ENCODE data around the gene SP110. TPM values are rescaled to one million over a fixed set of nuclear protein-coding genes. Genes with fewer than 3 reads are reported as not detected.

SP110 gene
- total and polyA plus RNA-seq, 3 donors from 2014 or later: 7.5 to 17.7 (median 15.3) TPM

DNA sequence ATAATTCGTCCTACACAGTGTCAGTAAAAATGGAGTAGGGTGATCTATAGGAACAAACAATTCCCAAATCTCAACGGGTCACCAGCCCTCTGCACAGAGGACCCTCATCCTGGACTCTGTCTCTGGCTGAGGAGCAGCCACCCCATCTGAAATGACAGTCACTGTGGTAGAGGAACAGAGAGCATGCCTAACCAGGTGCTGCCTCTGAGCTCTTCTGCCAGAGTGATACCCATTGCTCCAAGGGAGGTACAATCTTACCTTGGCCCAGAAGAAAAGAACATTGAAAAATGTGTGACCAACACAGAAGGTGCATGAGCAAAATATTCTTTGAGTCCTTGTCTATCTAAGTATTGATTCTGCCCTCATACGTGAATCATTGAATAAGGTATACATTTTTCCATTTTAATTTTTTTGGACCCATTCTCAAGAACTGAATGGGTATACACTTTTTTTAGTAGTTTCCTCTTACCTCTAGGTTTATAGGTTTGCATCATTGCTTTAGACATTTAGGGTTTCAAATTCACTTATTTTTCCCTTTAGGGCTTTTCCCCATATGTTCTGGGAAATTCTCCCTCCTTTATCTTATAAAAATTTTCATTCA, 14.4 kb upstream of the SP110 start:
- Histone ChIP-seq H3K27me3 (no peaks in the 10 kb centered on the region), H3K9me3 (no peaks in the 10 kb centered on the region), H3K4me1 (no peaks in the 10 kb centered on the region), H3K36me3 (ENCODE audit: low read depth, missing control alignments) (no peaks in the 10 kb centered on the region), H3K4me3 (no peak overlapping the region), H3K27ac (no peak overlapping the region)
- TF ChIP-seq, protein P1, sequence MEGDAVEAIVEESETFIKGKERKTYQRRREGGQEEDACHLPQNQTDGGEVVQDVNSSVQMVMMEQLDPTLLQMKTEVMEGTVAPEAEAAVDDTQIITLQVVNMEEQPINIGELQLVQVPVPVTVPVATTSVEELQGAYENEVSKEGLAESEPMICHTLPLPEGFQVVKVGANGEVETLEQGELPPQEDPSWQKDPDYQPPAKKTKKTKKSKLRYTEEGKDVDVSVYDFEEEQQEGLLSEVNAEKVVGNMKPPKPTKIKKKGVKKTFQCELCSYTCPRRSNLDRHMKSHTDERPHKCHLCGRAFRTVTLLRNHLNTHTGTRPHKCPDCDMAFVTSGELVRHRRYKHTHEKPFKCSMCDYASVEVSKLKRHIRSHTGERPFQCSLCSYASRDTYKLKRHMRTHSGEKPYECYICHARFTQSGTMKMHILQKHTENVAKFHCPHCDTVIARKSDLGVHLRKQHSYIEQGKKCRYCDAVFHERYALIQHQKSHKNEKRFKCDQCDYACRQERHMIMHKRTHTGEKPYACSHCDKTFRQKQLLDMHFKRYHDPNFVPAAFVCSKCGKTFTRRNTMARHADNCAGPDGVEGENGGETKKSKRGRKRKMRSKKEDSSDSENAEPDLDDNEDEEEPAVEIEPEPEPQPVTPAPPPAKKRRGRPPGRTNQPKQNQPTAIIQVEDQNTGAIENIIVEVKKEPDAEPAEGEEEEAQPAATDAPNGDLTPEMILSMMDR (IDR thresholded peaks at IDR 0.05): no peak
- no peak for TF ChIP-seq POLR2A (IDR thresholded peaks at IDR 0.05)
- WGBS, 2 donors: 69 to 92% methylated on average over 3 of the region's 3 CpGs
- intact Hi-C loops (cut with DNase I; ENCODE audit: low total_unique reads): no loop called here
- DNase-seq: no peak

DNA sequence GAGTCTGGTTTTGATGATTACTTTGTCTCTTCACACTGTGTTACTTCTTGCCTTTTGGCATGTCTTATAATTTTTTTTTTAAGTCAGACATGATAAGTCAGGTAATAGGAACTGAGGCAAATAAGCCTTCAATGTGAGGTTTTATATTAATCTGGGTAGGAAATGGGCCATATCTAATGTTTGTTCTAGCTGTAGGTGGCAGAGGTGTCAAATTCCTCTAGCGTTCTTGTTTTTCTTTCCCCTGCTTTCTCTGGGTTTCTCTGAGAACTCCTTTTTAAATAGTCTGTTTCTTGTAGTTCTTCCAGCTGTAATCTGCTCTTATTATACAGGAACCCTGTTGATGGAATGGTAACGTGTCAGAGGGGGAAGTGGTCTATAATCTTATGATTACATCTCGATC, 11.5 kb upstream of the SP110 start:
- H3K9me3 ChIP-seq: no peaks in the 10 kb centered on the region
- no peaks in the 10 kb centered on the region for H3K4me1 ChIP-seq
- no peak for DNase-seq
- intact Hi-C loops (cut with DNase I; ENCODE audit: low total_unique reads): no loop called here
- no peak overlapping the region for H3K27ac ChIP-seq
- no peaks in the 10 kb centered on the region for H3K27me3 ChIP-seq
- TF ChIP-seq POLR2A (IDR thresholded peaks at IDR 0.05): no peak
- TF ChIP-seq, protein P1 (IDR thresholded peaks at IDR 0.05): no peak
- H3K36me3 ChIP-seq (ENCODE audit: low read depth, missing control alignments): no peaks in the 10 kb centered on the region
- no peak overlapping the region for H3K4me3 ChIP-seq
- 74 to 83% methylated on average over 3 of the region's 3 CpGs for WGBS, 2 donors

DNA sequence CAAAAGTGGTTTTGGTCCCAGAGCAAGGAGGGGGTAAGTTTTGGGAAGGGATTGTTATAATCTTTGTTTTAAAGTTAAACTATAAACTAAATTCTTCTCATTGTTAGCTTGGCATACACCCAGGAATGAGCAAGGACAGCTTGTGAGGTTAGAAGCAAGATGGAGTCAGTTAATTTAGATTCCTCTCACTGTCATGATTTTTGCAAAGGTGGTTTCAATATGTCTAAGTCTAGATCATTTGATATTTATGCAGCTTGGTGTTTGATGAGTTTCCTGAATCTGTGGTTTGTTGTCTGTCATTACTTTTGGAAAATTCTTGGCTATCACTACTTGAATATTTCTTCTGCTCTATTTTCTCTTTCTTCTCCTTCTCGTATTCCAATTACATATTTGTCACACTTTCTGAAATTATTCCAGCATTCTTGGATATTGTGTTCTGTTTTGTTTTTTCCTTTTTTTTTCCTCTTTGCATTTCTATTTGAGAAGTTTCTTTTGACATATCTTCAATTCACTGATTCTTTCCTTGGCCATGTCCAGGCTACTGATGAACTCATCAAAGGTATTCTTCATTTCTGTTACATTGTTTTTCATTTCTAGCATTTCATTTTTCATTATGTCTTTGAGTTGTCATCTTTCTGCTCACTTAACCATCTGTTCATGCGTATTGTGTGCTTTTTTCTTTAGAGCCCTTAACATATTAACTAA, 10.9 kb upstream of the SP110 start:
- TF ChIP-seq, protein P1 (IDR thresholded peaks at IDR 0.05): no peak
- TF ChIP-seq POLR2A (IDR thresholded peaks at IDR 0.05): no peak
- 91 to 92% methylated on average over 2 of the region's 2 CpGs for WGBS, 2 donors
- DNase-seq: no peak
- no peaks in the 10 kb centered on the region for H3K36me3 ChIP-seq (ENCODE audit: low read depth, missing control alignments)
- no peak overlapping the region for H3K4me3 ChIP-seq
- H3K9me3 ChIP-seq: no peaks in the 10 kb centered on the region
- no peaks in the 10 kb centered on the region for H3K27me3 ChIP-seq
- H3K4me1 ChIP-seq: no peaks in the 10 kb centered on the region
- no peak overlapping the region for H3K27ac ChIP-seq
- intact Hi-C loops (cut with DNase I; ENCODE audit: low total_unique reads): no loop called here

DNA sequence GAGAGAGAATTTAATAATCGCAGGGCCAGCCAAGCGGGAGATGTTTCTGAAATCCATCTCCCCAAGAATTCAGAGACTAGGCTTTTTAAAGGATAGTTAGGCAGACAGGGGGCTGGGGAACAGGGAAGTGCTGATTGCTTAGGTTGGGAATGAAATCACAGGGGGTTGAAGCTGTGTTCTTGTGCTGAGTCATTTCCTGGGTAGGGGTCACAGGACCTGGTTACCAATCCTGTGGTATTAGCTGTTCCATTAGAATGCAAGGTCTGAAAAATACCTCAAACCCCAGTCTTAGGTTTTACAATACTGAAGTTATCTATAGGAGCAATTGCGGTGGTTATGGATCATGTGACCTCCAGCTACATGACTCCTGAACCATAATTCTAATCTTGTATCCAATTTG, 10.3 kb upstream of the SP110 start:
- intact Hi-C loops (cut with DNase I; ENCODE audit: low total_unique reads): no loop called here
- Histone ChIP-seq H3K36me3 (ENCODE audit: low read depth, missing control alignments) (no peaks in the 10 kb centered on the region), H3K27ac (no peak overlapping the region), H3K4me3 (no peak overlapping the region), H3K4me1 (no peaks in the 10 kb centered on the region), H3K9me3 (no peaks in the 10 kb centered on the region), H3K27me3 (no peaks in the 10 kb centered on the region)
- DNase-seq: no peak
- 93 to 95% methylated on average over 3 of the region's 3 CpGs for WGBS, 2 donors
- no peak for TF ChIP-seq POLR2A (IDR thresholded peaks at IDR 0.05)
- TF ChIP-seq, protein P1 (IDR thresholded peaks at IDR 0.05): no peak

DNA sequence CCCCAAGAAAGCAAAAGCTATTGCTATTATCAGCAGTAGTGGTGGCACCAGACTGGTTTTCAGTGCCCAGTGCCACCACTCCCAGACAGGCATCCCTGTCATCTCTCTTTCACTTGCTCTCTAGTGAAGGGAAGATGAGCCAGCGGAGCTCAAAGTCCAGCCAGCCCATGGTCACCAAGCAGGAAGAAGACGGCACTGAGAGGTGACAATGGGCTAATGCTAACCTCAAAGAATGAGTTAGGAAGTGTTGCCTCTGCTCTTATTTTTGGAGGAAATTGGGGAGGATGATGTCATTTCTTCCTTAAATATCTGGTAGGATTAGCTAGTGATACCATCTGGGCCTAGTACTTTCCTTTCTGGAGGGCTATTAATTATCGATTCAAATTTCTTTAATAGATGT, 7.4 kb upstream of the SP110 start:
- Histone ChIP-seq H3K4me1 (no peaks in the 10 kb centered on the region), H3K9me3 (no peaks in the 10 kb centered on the region), H3K36me3 (ENCODE audit: low read depth, missing control alignments) (no peaks in the 10 kb centered on the region), H3K27me3 (no peaks in the 10 kb centered on the region), H3K27ac (no peak overlapping the region), H3K4me3 (no peak overlapping the region)
- DNase-seq: no peak
- WGBS, 2 donors: 88 to 89% methylated on average over 3 of the region's 3 CpGs
- intact Hi-C loops (cut with DNase I; ENCODE audit: low total_unique reads): no loop called here
- TF ChIP-seq, protein P1 (IDR thresholded peaks at IDR 0.05): no peak
- TF ChIP-seq POLR2A (IDR thresholded peaks at IDR 0.05): no peak
